ENCODE measurements around the gene CA10. TPM values are rescaled to one million over a fixed set of nuclear protein-coding genes. Genes with fewer than 3 reads are reported as not detected.

The CA10 gene
- total and polyA plus RNA-seq, 11 donors = not detected

DNA sequence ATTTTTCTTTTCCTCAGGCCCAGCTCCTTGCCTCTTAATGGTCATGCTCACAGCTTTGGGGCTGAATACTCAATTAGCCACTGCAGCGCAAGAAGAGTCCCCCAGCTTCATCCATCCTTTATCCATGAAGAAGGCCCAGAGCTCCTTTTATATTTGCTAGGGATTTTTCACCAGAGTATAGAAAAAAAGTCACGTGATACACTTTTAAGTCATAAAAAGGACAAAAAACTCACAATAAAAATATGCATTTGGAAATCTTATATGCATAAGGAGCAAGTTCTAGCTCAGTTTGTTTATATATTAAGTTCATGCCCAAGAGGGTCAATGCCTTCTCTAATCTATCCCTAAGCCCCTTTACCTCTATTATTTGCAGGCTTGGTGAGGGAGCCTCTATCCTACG is 254.1 kb downstream of the CA10 start:
- 76 to 81% (median 78%) methylated on average over 3 of the region's 3 CpGs for WGBS, 4 donors
- ATAC-seq (no peak), DNase-seq (no peak)
- no peaks in the 10 kb centered on the region for H3K9me3 ChIP-seq
- TF ChIP-seq POLR2A (IDR thresholded peaks at IDR 0.05) = no peak
- intact Hi-C loops (cut with DNase I) = loop anchor here in 2 of 10 donors (5.0 to 10.0 kb wide), 2 partner anchors 48 to 50 kb away; no protein-coding TSS in a partner anchor
- no peak overlapping the region for H3K27ac ChIP-seq
- no peaks in the 10 kb centered on the region for H3K36me3 ChIP-seq
- H3K4me1 ChIP-seq = no peaks in the 10 kb centered on the region
- no peak overlapping the region for H3K4me3 ChIP-seq
- peaks cover 0 to 7% (median 0%) of the 10 kb centered on the region in 9 donors for H3K27me3 ChIP-seq

- ATAC-seq (no peak), DNase-seq (no peak)
- Histone ChIP-seq H3K27ac (no peak overlapping the region), H3K4me3 (no peak overlapping the region), H3K9me3 (peaks cover 0 to 10% (median 0%) of the 10 kb centered on the region in 12 donors), H3K4me1 (no peaks in the 10 kb centered on the region), H3K36me3 (no peaks in the 10 kb centered on the region), H3K27me3 (no peaks in the 10 kb centered on the region)
- no peak for TF ChIP-seq CTCF (IDR thresholded peaks at IDR 0.05)
- no peak for TF ChIP-seq POLR2A (IDR thresholded peaks at IDR 0.05)
- intact Hi-C loops (cut with DNase I) = loop anchor here in 2 of 10 donors (2.0 to 10.0 kb wide), 3 partner anchors 14 to 54 kb away; no protein-coding TSS in a partner anchor
- WGBS, 4 donors = 27 to 62% (median 48%) methylated on average over 1 of the region's 1 CpG
These were observed 257.3 kb downstream of the CA10 start for GRCh38 chr17:51901242-51901641.

DNA sequence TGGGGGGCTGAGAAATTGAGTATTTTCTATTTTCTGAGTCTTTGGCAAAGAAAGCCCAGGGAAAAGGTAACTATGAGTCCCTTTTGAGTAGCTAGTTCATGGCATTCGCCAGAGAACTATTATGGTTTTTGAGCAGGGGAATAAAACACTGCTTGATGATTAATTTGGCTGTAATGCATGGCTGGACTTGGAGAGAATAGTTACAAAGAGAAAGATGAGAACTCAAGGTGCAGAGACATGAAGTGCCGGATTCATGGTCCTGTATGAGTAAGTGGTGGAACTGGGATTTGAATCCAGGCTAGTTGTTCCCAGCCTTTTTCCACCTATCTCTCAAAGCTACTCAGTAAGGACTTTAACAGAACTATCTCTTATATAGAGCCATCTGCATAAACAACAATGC is 266.6 kb downstream of the CA10 start:
- no peaks in the 10 kb centered on the region for H3K27me3 ChIP-seq
- intact Hi-C loops (cut with DNase I) = no loop called here
- no peaks in the 10 kb centered on the region for H3K9me3 ChIP-seq
- WGBS, 4 donors = 72 to 83% (median 79%) methylated on average over 2 of the region's 2 CpGs
- DNase-seq (no peak), ATAC-seq (no peak)
- TF ChIP-seq POLR2A (IDR thresholded peaks at IDR 0.05) = no peak
- H3K36me3 ChIP-seq = no peaks in the 10 kb centered on the region
- H3K27ac ChIP-seq = no peak overlapping the region
- no peaks in the 10 kb centered on the region for H3K4me1 ChIP-seq
- no peak overlapping the region for H3K4me3 ChIP-seq

DNA sequence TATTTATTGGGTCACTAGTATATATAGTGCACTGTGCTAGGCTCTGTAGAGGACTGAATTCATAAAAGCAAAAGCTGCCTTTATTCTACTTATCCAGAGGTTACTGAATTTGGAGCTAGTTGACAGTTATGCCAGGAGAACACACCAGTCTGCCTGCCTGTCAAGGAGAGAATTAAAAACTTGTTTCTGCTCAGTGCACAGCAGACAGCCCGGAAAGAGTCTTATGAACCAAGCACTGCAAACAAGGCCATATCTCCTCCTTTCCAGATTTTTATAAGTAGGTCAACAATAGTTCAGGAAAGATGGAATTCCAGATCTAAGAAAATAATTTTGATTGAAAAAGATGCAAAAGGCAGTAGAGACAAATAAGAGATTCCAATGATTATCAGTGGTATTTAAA is 267.8 kb downstream of the CA10 start:
- Histone ChIP-seq H3K4me1 (no peaks in the 10 kb centered on the region), H3K27me3 (no peaks in the 10 kb centered on the region), H3K27ac (no peak overlapping the region), H3K9me3 (no peaks in the 10 kb centered on the region), H3K4me3 (no peak overlapping the region), H3K36me3 (no peaks in the 10 kb centered on the region)
- DNase-seq = no peak
- ATAC-seq = no peak
- TF ChIP-seq POLR2A (IDR thresholded peaks at IDR 0.05) (no peak), CTCF (IDR thresholded peaks at IDR 0.05) (no peak)
- intact Hi-C loops (cut with DNase I) = no loop called here
- 79 to 88% (median 82%) methylated on average over 1 of the region's 1 CpG for WGBS, 4 donors

DNA sequence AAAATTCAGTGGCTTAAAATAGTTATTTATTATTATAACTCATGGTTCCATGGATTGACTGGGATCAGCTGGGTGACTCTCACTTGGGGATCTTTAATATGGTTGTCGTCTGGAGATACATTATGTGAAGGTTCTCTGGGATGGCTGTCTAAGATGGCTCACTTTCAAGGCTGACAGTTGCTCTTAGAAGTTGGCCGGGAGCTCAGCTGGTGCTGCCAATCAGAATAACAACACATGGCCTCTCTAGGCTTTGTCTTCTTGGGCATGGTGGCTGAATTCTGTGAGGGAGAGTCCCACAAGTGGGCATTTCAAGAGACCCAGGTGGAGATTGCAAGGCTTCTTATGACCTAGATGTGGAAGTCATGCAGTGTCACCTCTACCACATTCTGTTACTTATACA is 269.7 kb downstream of the CA10 start:
- ATAC-seq = no peak
- intact Hi-C loops (cut with DNase I) = no loop called here
- DNase-seq = no peak
- Histone ChIP-seq H3K4me3 (no peak overlapping the region), H3K4me1 (no peaks in the 10 kb centered on the region), H3K36me3 (no peaks in the 10 kb centered on the region), H3K27ac (no peak overlapping the region), H3K9me3 (no peaks in the 10 kb centered on the region), H3K27me3 (no peaks in the 10 kb centered on the region)
- TF ChIP-seq CTCF (IDR thresholded peaks at IDR 0.05) = no peak
- TF ChIP-seq POLR2A (IDR thresholded peaks at IDR 0.05) = no peak
- WGBS, 4 donors = 72 to 86% (median 75%) methylated on average over 2 of the region's 2 CpGs

All from heart left ventricle (tissue), 16 donors.